Muscle of leg (tissue), 11 donors: ENCODE data around the gene S100A10. TPM values are rescaled to one million over a fixed set of nuclear protein-coding genes. Genes with fewer than 3 reads are reported as not detected.

Source experiments
- DNase-seq: peaks from one replicate; pipeline ENCODE4 v3.0.0; 2013
- H3K27ac ChIP-seq: one replicate; pipeline ENCODE4 v1.5.1; 2013; ENCODE audit warnings: mild to moderate bottlenecking, low read length, control low read depth
- H3K27me3 ChIP-seq: one replicate; pipeline ENCODE4 v1.6.1; 2013; ENCODE audit warnings: low read length; ENCODE audit not compliant: control insufficient read depth, insufficient read depth
- H3K36me3 ChIP-seq: one replicate; pipeline ENCODE4 v1.6.1; 2013; ENCODE audit warnings: low read length; ENCODE audit not compliant: control insufficient read depth, insufficient read depth
- H3K4me1 ChIP-seq: one replicate; pipeline ENCODE4 v1.6.1; 2013; ENCODE audit warnings: low read length; ENCODE audit not compliant: control insufficient read depth, insufficient read depth
- H3K4me3 ChIP-seq: one replicate; pipeline ENCODE4 v1.5.1; 2013; ENCODE audit warnings: low read length, control low read depth
- H3K9me3 ChIP-seq: replicated peaks from 2 replicates; pipeline ENCODE4 v1.6.1; 2013; ENCODE audit warnings: low read depth, low read length; ENCODE audit not compliant: control insufficient read depth
- WGBS: methylation state at CpG from one replicate; pipeline ENCODE4 v1.1.5; 2013; ENCODE audit warnings: missing lambda C conversion rate; ENCODE audit not compliant: insufficient coverage; 5-methylcytosine and 5-hydroxymethylcytosine counted together
- polyA plus RNA-seq, 8 donors: library from polyadenylated mRNA; unstranded; fragments of 120-200 nt; gene quantifications; one replicate each; pipeline versions ENCODE4 v1.2.1 to v1.2.3, GENCODE V29; 2013; ENCODE audit warnings: inconsistent platforms in 1 of 8, low replicate concordance in 1 of 8; ENCODE audit not compliant: insufficient read length in 8 of 8, insufficient read depth in 1 of 8
- total RNA-seq: library from RNA; stranded (reverse); fragments of 120-200 nt; gene quantifications from one replicate; pipeline ENCODE4 v1.2.4, GENCODE V29; 2013

The S100A10 gene
- total and polyA plus RNA-seq, 9 donors = 98.6 to 407 (median 202) TPM

GRCh38 chr1:152000964-152001630 lies 7.4 kb upstream of the S100A10 start:
- peaks cover 17% of the 10 kb centered on the region for H3K27me3 ChIP-seq
- no peak overlapping the region for H3K27ac ChIP-seq
- peaks cover 7% of the 10 kb centered on the region for H3K4me1 ChIP-seq
- H3K9me3 ChIP-seq = no peaks in the 10 kb centered on the region
- peak; percentile 55 for DNase-seq
- no peak overlapping the region for H3K4me3 ChIP-seq
- no peaks in the 10 kb centered on the region for H3K36me3 ChIP-seq
- 40% methylated on average over 2 of the region's 4 CpGs for WGBS

GRCh38 chr1:151998611-151999362 lies 5.1 kb upstream of the S100A10 start:
- Histone ChIP-seq H3K4me3 (no peak overlapping the region), H3K9me3 (no peaks in the 10 kb centered on the region), H3K4me1 (peaks cover 15% of the 10 kb centered on the region), H3K36me3 (no peaks in the 10 kb centered on the region), H3K27me3 (peaks cover 11% of the 10 kb centered on the region), H3K27ac (no peak overlapping the region)
- DNase-seq = no peak

- Histone ChIP-seq H3K27me3 (peaks cover 7% of the 10 kb centered on the region), H3K9me3 (no peaks in the 10 kb centered on the region), H3K4me3 (no peak overlapping the region), H3K36me3 (no peaks in the 10 kb centered on the region), H3K27ac (no peak overlapping the region), H3K4me1 (peaks cover 26% of the 10 kb centered on the region)
- WGBS = no CpG with 5 or more reads among the region's 1 CpG
- DNase-seq = no peak
Measured at GRCh38 chr1:151997284-151997570, 3.6 kb upstream of the S100A10 start.

GRCh38 chr1:151995774-151996173 lies 2.1 kb upstream of the S100A10 start:
- Histone ChIP-seq H3K27ac (no peak overlapping the region), H3K27me3 (peaks cover 7% of the 10 kb centered on the region), H3K9me3 (no peaks in the 10 kb centered on the region), H3K4me1 (peaks cover 26% of the 10 kb centered on the region), H3K36me3 (no peaks in the 10 kb centered on the region), H3K4me3 (no peak overlapping the region)
- DNase-seq = no peak
- WGBS = no CpG with 5 or more reads among the region's 2 CpGs

- peaks cover 33% of the 10 kb centered on the region for H3K4me1 ChIP-seq
- H3K27me3 ChIP-seq = peaks cover 7% of the 10 kb centered on the region
- H3K4me3 ChIP-seq = no peak overlapping the region
- H3K27ac ChIP-seq = no peak overlapping the region
- no peaks in the 10 kb centered on the region for H3K36me3 ChIP-seq
- peak; percentile 48 for DNase-seq
- WGBS = 40% methylated on average over 1 of the region's 6 CpGs
- H3K9me3 ChIP-seq = no peaks in the 10 kb centered on the region
Measured at GRCh38 chr1:151994956-151995355, 1.3 kb upstream of the S100A10 start.

GRCh38 chr1:151993084-151993733 lies 450 bp downstream of the S100A10 start:
- DNase-seq = peak; percentile 70
- WGBS = under 1% methylated on average over 41 of the region's 50 CpGs
- peak overlapping the region; percentile 87 for H3K4me3 ChIP-seq
- peaks cover 48% of the 10 kb centered on the region for H3K4me1 ChIP-seq
- H3K36me3 ChIP-seq = no peaks in the 10 kb centered on the region
- H3K9me3 ChIP-seq = no peaks in the 10 kb centered on the region
- H3K27ac ChIP-seq = peak overlapping the region; percentile 94
- H3K27me3 ChIP-seq = peaks cover 5% of the 10 kb centered on the region

GRCh38 chr1:151992303-151993083 lies 1.2 kb downstream of the S100A10 start:
- peaks cover 48% of the 10 kb centered on the region for H3K4me1 ChIP-seq
- WGBS = 9% methylated on average over 20 of the region's 21 CpGs
- no peaks in the 10 kb centered on the region for H3K36me3 ChIP-seq
- peak overlapping the region; percentile 94 for H3K27ac ChIP-seq
- H3K9me3 ChIP-seq = no peaks in the 10 kb centered on the region
- H3K4me3 ChIP-seq = peak overlapping the region; percentile 87
- peaks cover 5% of the 10 kb centered on the region for H3K27me3 ChIP-seq
- DNase-seq = peak; percentile 89

GRCh38 chr1:151991663-151992302 lies 1.9 kb downstream of the S100A10 start:
- peak; percentile 39 for DNase-seq
- peak overlapping the region; percentile 94 for H3K27ac ChIP-seq
- H3K4me1 ChIP-seq = peaks cover 48% of the 10 kb centered on the region
- H3K9me3 ChIP-seq = no peaks in the 10 kb centered on the region
- H3K27me3 ChIP-seq = peaks cover 5% of the 10 kb centered on the region
- H3K4me3 ChIP-seq = peak overlapping the region; percentile 87
- H3K36me3 ChIP-seq = no peaks in the 10 kb centered on the region
- 41% methylated on average over 4 of the region's 6 CpGs for WGBS

GRCh38 chr1:151990856-151991198 lies 2.8 kb downstream of the S100A10 start:
- H3K27me3 ChIP-seq = peaks cover 5% of the 10 kb centered on the region
- H3K36me3 ChIP-seq = peaks cover 2% of the 10 kb centered on the region
- DNase-seq = peak; percentile 86
- WGBS = 17% methylated on average over 1 of the region's 5 CpGs
- no peak overlapping the region for H3K4me3 ChIP-seq
- peaks cover 48% of the 10 kb centered on the region for H3K4me1 ChIP-seq
- H3K27ac ChIP-seq = peak overlapping the region; percentile 94
- no peaks in the 10 kb centered on the region for H3K9me3 ChIP-seq
